ENCODE data around the gene IQGAP3.
A peak's percentile ranks its signal among the peaks of the same experiment; 100 is the strongest.

The IQGAP3 gene

DNA sequence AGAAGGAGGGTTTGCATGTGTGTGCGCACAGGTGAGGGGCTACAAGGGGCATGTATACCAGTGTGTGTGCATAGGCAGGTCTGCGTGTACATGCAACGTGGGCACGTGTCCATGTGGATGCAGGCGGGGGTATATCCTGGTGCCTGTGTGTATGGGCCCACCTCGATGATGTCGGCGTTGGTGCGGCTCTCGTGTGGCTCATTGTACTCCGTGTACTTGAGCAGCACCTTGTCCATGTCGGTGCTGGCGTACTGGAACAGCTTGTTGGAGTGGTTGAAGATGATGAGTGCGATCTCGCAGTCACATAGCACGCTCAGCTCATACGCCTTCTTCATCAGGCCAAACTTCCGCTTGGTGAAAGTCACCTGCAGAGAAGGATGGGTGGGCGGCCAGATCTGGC is 90.1 kb downstream of the IQGAP3 start:
- Histone ChIP-seq H3K27me3 (replicated peaks; ENCODE audit: insufficient read depth, low read length) (no peaks in the 10 kb centered on the region), H3K9me3 (replicated peaks; ENCODE audit: insufficient read depth, low read length) (no peaks in the 10 kb centered on the region), H4K20me1 (ENCODE audit: insufficient read depth, low read length) (peaks cover 9% of the 10 kb centered on the region; the same call in 1 of the 2 replicates), H3K9me2 (replicated peaks; ENCODE audit: insufficient read depth, low read length) (no peaks in the 10 kb centered on the region), H3K4me1 (ENCODE audit: low read length) (peaks cover 55% of the 10 kb centered on the region), H3K4me2 (ENCODE audit: low read depth, low read length) (peak overlapping the region; percentile 8; the same call in 1 of the 2 replicates), H2AFZ (ENCODE audit: low read length) (no peak overlapping the region), H3K4me3 (ENCODE audit: low read length) (no peak overlapping the region), H3K79me2 (ENCODE audit: low read length) (peaks cover 98% of the 10 kb centered on the region), H3K27ac (ENCODE audit: low read length) (peak overlapping the region; percentile 60), H3F3A (ENCODE audit: insufficient read depth, low read length) (peaks cover 18% of the 10 kb centered on the region), H3K9ac (ENCODE audit: low read length) (no peak overlapping the region), H3K36me3 (replicated peaks; ENCODE audit: insufficient read depth, low read length) (peaks cover 51% of the 10 kb centered on the region)
- no peak for DNase-seq
- TF ChIP-seq EZH2 (optimal IDR thresholded peaks at IDR 0.05; ENCODE audit: low read depth, low read length) (no peak), EZH2phosphoT487 (IDR thresholded peaks at IDR 0.05; ENCODE audit: low read length) (no peak)
- TF ChIP-seq, protein P1, sequence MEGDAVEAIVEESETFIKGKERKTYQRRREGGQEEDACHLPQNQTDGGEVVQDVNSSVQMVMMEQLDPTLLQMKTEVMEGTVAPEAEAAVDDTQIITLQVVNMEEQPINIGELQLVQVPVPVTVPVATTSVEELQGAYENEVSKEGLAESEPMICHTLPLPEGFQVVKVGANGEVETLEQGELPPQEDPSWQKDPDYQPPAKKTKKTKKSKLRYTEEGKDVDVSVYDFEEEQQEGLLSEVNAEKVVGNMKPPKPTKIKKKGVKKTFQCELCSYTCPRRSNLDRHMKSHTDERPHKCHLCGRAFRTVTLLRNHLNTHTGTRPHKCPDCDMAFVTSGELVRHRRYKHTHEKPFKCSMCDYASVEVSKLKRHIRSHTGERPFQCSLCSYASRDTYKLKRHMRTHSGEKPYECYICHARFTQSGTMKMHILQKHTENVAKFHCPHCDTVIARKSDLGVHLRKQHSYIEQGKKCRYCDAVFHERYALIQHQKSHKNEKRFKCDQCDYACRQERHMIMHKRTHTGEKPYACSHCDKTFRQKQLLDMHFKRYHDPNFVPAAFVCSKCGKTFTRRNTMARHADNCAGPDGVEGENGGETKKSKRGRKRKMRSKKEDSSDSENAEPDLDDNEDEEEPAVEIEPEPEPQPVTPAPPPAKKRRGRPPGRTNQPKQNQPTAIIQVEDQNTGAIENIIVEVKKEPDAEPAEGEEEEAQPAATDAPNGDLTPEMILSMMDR (IDR thresholded peaks at IDR 0.05; ENCODE audit: low read length), result no peak

- Histone ChIP-seq H3K4me3 (ENCODE audit: low read length) (no peak overlapping the region), H3K36me3 (replicated peaks; ENCODE audit: insufficient read depth, low read length) (peaks cover 51% of the 10 kb centered on the region), H3K4me1 (ENCODE audit: low read length) (peaks cover 48% of the 10 kb centered on the region), H3K9me2 (replicated peaks; ENCODE audit: insufficient read depth, low read length) (no peaks in the 10 kb centered on the region), H4K20me1 (ENCODE audit: insufficient read depth, low read length) (peaks cover 9% of the 10 kb centered on the region; the same call in 1 of the 2 replicates), H3K9ac (ENCODE audit: low read length) (no peak overlapping the region), H3F3A (ENCODE audit: insufficient read depth, low read length) (peaks cover 18% of the 10 kb centered on the region), H3K27me3 (replicated peaks; ENCODE audit: insufficient read depth, low read length) (no peaks in the 10 kb centered on the region), H3K9me3 (replicated peaks; ENCODE audit: insufficient read depth, low read length) (no peaks in the 10 kb centered on the region), H3K4me2 (ENCODE audit: low read depth, low read length) (no peak overlapping the region; the same call in 1 of the 2 replicates), H3K79me2 (ENCODE audit: low read length) (peaks cover 98% of the 10 kb centered on the region), H2AFZ (ENCODE audit: low read length) (no peak overlapping the region), H3K27ac (ENCODE audit: low read length) (peak overlapping the region; percentile 60)
- TF ChIP-seq EZH2 (optimal IDR thresholded peaks at IDR 0.05; ENCODE audit: low read depth, low read length) (no peak), EZH2phosphoT487 (IDR thresholded peaks at IDR 0.05; ENCODE audit: low read length) (no peak)
- TF ChIP-seq, protein P1 (IDR thresholded peaks at IDR 0.05; ENCODE audit: low read length), result no peak
- DNase-seq, result no peak
Observed at GRCh38 chr1:156481527-156481926, 90.8 kb downstream of the IQGAP3 start.

GRCh38 chr1:156480411-156481192 is 91.8 kb downstream of the IQGAP3 start:
- Histone ChIP-seq H3K79me2 (ENCODE audit: low read length) (peaks cover 98% of the 10 kb centered on the region), H3K36me3 (replicated peaks; ENCODE audit: insufficient read depth, low read length) (peaks cover 51% of the 10 kb centered on the region)

More at GRCh38 chr1:156480411-156481192, 91.8 kb downstream of the IQGAP3 start:
- peak; percentile 64 for DNase-seq
- Histone ChIP-seq H3K9ac (ENCODE audit: low read length) (no peak overlapping the region), H3K9me3 (replicated peaks; ENCODE audit: insufficient read depth, low read length) (no peaks in the 10 kb centered on the region), H3K27me3 (replicated peaks; ENCODE audit: insufficient read depth, low read length) (no peaks in the 10 kb centered on the region), H3K27ac (ENCODE audit: low read length) (peak overlapping the region; percentile 60; the same call in 1 of the 2 replicates), H4K20me1 (ENCODE audit: insufficient read depth, low read length) (peaks cover 9% of the 10 kb centered on the region; the same call in 1 of the 2 replicates), H3K4me3 (ENCODE audit: low read length) (no peak overlapping the region), H3K4me1 (ENCODE audit: low read length) (peaks cover 42% of the 10 kb centered on the region), H3K9me2 (replicated peaks; ENCODE audit: insufficient read depth, low read length) (no peaks in the 10 kb centered on the region), H3K4me2 (ENCODE audit: low read depth, low read length) (no peak overlapping the region; the same call in 1 of the 2 replicates), H2AFZ (ENCODE audit: low read length) (no peak overlapping the region), H3F3A (ENCODE audit: insufficient read depth, low read length) (peaks cover 18% of the 10 kb centered on the region)
- TF ChIP-seq, protein P1 (IDR thresholded peaks at IDR 0.05; ENCODE audit: low read length), result peak; percentile 78
- TF ChIP-seq EZH2phosphoT487 (IDR thresholded peaks at IDR 0.05; ENCODE audit: low read length), result no peak
